Right ventricle myocardium inferior (tissue), 1 donor: ENCODE measurements around the gene C2orf92. TPM values are rescaled to one million over a fixed set of nuclear protein-coding genes. Genes with fewer than 3 reads are reported as not detected.
"Not testable (repeated sequence)": the region's sequence is repeated elsewhere in the genome, so short reads cannot be mapped to it uniquely, and the experiment has no call there.

Experiments used
- ATAC-seq: fragments of 200-7000 bp; cut with Tn5 transposase; one replicate; pipeline ENCODE4 v1.9.1; 2020; ENCODE audit warnings: mild to moderate bottlenecking, moderate library complexity
- DNase-seq: peaks from one replicate; pipeline ENCODE4 v3.0.0; 2021; ENCODE audit errors: missing footprints
- intact Hi-C: fragments of 100-400 bp; cut with DNase I; formaldehyde crosslinking; loops from one replicate; pipeline ENCODE4 v1.11.0; 2022
- total RNA-seq: library from RNA; stranded (reverse); fragmentation: NEBNext Ultra II Directional; extraction: Animal tissue kit (Norgen Biotek cat#: 25700); gene quantifications from one replicate; pipeline ENCODE4 v1.2.1, GENCODE V29; 2021
- donor health status: DM: no; HTN: yes; CAD: no; lungs with severe emphysema.

Gene C2orf92
- total RNA-seq, 1 donor from 2014 or later = 1.1 TPM

DNA sequence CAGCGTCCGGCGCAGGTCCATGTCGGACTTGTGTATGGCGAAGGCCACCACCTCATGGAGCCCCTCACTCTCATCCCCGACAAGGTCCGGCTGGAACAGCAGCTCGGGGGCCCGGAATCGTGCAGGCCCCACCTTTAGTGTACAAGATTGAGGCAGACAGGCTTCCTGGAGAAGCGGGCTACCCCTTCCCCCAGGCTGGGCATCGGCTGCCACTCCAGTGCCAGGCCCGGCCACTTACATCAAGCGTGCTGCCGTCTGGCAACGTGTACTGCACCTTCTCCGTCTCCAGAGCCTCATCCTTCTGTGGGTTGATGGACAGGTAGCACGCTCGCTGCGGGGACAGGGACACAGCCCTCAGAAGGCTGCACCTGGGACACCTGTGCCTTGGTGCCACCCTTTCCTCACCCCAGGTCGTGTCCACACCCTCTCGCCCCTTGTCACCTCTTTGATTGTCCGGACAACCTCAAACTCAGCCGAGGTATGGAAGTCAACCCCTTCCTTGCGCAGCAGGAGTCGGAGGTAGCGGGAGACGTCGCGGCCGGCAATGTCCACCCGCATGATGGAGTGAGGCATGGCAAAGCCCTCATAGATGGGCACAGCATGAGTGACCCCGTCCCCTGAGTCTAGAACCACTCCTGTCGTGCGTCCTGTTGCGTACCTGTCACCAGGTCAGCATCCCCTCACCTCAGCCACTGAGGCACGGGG, 11.4 kb upstream of the C2orf92 start:
- DNase-seq = no peak
- ATAC-seq = no peak
- intact Hi-C loops = loop anchor here (5.0 kb wide), 1 partner anchor 894 kb away; no protein-coding TSS in a partner anchor

DNA sequence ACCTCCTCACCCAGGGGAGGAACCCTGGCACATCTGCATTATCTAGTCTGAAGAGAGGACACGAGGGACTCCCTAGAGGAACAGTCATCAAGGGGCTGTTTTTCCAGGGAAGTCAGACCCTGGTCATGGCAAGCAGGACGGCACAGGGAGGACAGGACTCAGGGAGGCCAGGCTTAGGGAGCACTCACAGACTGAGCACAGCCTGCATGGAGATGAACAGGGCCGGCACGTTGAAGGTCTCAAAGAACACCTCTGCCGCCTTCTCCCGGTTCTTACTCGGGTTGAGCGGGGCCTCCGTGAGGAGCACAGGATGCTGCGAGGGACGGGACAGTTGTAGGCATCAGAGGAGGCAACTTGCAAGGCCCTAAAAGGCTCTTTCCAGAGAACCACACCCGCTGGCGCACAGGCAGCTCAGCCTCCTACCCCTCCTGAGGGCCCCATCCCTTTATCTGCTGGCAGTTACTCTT, 10.8 kb upstream of the C2orf92 start:
- DNase-seq (no peak), ATAC-seq (no peak)
- intact Hi-C loops = loop anchor here (5.0 kb wide), 1 partner anchor 894 kb away; no protein-coding TSS in a partner anchor

GRCh38 chr2:97659256-97660043, 10.1 kb upstream of the C2orf92 start:
- ATAC-seq (no peak), DNase-seq (no peak)
- intact Hi-C loops = loop anchor here (1.0 to 5.0 kb wide), 2 partner anchors 10 to 893 kb away; no protein-coding TSS in a partner anchor

- DNase-seq = no peak
- no peak for ATAC-seq
- intact Hi-C loops = loop anchor here (1.0 kb wide), 1 partner anchor 11 kb away; no protein-coding TSS in a partner anchor
These were observed 9.3 kb upstream of the C2orf92 start for GRCh38 chr2:97660044-97660774.

- DNase-seq (no peak), ATAC-seq (no peak)
- intact Hi-C loops = loop anchor here (1.0 kb wide), 1 partner anchor 12 kb away; no protein-coding TSS in a partner anchor
These were observed 8.6 kb upstream of the C2orf92 start for GRCh38 chr2:97660775-97661389.

GRCh38 chr2:97661927-97662326, 7.6 kb upstream of the C2orf92 start:
- ATAC-seq (no peak), DNase-seq (no peak)
- intact Hi-C loops = no loop called here

DNA sequence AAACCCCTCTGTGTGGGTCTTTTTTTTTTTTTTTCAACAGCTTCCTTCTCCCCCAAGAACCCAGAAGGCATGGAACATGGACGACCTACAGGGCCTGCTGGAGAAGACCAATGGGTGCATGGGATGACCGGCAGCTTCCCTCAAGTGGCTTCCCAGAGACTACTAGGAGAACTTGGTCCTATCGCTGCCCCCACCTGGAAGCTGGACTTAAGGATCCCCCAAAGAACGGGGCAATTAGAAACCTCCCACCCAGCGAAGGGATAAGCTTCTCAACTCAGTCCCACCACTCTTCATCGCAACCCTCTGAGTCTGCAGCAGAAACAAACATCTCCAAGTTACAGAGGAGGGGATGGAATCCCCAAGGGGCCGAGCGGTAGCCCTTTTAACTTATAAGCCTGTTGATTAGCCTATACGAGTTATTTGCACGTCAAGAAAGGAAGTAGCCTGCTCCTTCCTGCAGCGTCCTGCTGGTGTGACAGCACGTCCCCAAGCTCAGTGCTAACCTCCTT, 7.1 kb upstream of the C2orf92 start:
- DNase-seq = no peak
- no peak for ATAC-seq
- intact Hi-C loops = no loop called here

DNA sequence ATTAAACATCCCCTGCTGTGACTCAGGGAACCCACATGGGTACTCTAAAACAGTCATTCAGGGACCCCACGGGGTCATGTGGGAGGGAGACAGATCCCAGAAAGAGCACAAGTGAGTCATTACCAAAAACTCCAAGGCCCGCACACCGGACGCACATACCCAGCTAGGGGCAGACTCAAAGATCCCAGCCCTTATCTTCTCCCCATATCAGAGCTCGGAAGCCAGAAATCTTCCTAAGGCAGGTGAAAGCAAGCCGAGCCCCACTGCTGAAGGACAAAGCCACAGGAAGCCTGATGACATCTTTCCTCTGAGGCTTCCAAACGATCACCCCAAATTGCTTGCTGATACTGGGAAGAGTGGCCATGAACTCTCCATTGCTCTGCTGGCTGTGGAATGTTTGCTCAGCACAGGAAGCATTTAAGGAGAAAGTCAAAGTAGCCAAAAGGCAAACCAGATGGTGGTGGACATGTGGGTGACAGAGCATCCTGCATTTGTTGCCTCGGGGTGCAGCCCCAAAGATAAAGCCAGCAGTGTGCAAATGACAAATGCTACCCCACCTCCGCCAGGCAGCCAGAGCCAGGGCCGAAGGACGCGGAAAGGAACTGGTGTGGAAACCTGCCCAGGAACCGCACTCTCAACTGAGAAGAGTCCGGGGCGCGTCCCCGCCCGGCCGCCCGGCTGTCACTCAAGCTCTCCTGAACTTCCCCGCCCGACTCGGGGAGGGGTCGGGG, 6.5 kb upstream of the C2orf92 start:
- peak; percentile 90 for DNase-seq
- ATAC-seq = peak; percentile 36
- intact Hi-C loops = no loop called here

DNA sequence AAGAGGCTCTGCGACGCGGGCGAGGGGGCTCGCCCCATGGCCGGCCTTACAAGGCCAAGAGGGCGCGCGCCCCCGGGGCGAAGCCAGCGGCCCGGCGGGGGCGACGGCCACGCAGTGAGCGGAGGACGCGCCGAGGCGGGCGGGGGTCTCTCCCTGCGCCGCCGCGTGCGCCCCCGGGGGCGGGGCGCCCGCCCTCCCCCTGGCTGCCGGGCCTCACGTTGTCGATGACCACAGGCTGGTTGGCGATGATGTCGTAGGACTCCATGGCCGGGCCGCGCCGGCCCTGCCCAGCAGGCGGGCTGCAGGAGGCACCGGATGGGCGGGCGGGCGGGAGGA, 5.9 kb upstream of the C2orf92 start:
- no peak for ATAC-seq
- no peak for DNase-seq

GRCh38 chr2:97663962-97664635, 5.4 kb upstream of the C2orf92 start, which contains the start of gene ACTR1B:
Gene ACTR1B (minus strand): TSS chr2:97664044. CDS start chr2:97663890, 154 bp downstream.
- intact Hi-C loops = loop anchor here (1.0 kb wide), 2 partner anchors 19 to 33 kb away; no protein-coding TSS in a partner anchor
- ATAC-seq (peak; percentile 95), DNase-seq (peak; percentile 98)

More for the DNA sequence above, 5.9 kb upstream of the C2orf92 start:
- intact Hi-C loops = no loop called here

GRCh38 chr2:97664636-97664970, 4.9 kb upstream of the C2orf92 start:
- intact Hi-C loops = loop anchor here (1.0 kb wide), 2 partner anchors 19 to 33 kb away; no protein-coding TSS in a partner anchor
- no peak for ATAC-seq
- no peak for DNase-seq

- ATAC-seq = no peak
- intact Hi-C loops = no loop called here
These were observed 958 bp downstream of the C2orf92 start for GRCh38 chr2:97670471-97670870.

GRCh38 chr2:97671526-97671925, 2.0 kb downstream of the C2orf92 start:
- intact Hi-C loops = no loop called here
- ATAC-seq = no peak
- no peak for DNase-seq

More at GRCh38 chr2:97670471-97670870, 958 bp downstream of the C2orf92 start:
- no peak for DNase-seq

- intact Hi-C loops, ATAC-seq, DNase-seq: not testable (repeated sequence)
These were observed 3.2 kb downstream of the C2orf92 start for GRCh38 chr2:97672606-97673140.

DNA sequence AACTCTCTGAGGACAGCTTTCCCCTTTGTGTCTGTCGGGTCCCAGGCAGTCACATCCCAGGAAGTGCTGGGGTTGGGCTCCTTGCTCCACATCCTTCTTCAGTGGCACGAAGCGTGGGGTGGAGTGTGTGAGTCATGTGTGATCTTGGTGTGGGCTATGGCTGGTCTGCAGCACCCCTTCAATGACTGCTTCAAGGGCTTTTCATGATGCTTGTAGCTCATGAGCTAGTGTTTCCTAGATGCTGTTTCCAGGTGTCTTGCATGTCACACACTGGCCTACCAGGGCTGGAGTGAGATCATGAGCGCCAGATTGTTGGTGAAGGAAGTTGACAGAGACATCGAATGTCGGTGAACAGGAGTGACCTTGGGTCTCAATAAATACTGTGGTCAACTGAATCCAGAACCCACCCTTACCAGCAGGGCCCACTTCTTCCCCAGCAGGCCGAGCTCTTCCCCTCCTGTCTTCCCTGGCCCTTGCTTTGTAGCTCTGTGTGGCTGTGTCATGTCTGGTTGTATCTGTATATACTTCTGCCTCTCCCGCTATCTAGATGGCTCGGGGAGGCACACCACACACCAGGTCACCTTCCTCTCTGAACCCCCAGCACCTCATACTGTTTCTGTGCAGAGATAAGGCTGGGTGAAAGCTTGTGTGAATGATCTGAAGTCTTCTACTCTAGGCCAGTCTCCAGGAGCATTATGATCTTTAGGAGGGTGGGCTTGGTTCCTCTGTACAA, 3.8 kb downstream of the C2orf92 start:
- intact Hi-C loops = no loop called here
- ATAC-seq (no peak), DNase-seq (no peak)

- DNase-seq = no peak
- ATAC-seq = no peak
- intact Hi-C loops = no loop called here
These were observed 4.4 kb downstream of the C2orf92 start for GRCh38 chr2:97673915-97674283.
